ENCODE results near the gene HOXB8.

HOXB8 gene

GRCh38 chr17:48567209-48567608, 47.9 kb downstream of the HOXB8 start:
- peak; percentile 22 for DNase-seq

GRCh38 chr17:48566717-48567116, 48.4 kb downstream of the HOXB8 start:
- no peak for DNase-seq

GRCh38 chr17:48565925-48566710, 49.0 kb downstream of the HOXB8 start:
- no peak for DNase-seq

GRCh38 chr17:48565022-48565554, 50.0 kb downstream of the HOXB8 start:
- DNase-seq = no peak

GRCh38 chr17:48564188-48565021, 50.7 kb downstream of the HOXB8 start:
- DNase-seq = no peak

- no peak for DNase-seq
These were observed 51.3 kb downstream of the HOXB8 start for GRCh38 chr17:48563867-48564187.

GRCh38 chr17:48563385-48563838, 51.7 kb downstream of the HOXB8 start:
- DNase-seq = no peak

- DNase-seq = no peak
These were observed 52.2 kb downstream of the HOXB8 start for GRCh38 chr17:48562934-48563333.

Measured in DMS153 (cell line).